PC-3 (cell line): ENCODE data around the gene CLUH. TPM values are rescaled to one million over a fixed set of nuclear protein-coding genes. Genes with fewer than 3 reads are reported as not detected.

Experiments used
- ATAC-seq: fragments of 200-7000 bp; cut with Tn5 transposase; 2 replicates; pipeline ENCODE4 v1.9.1; 2020; ENCODE audit warnings: mild to moderate bottlenecking, moderate library complexity
- BruUV-seq: library from RNA; stranded (reverse); fragments of 400-500 nt; replicated peaks from 2 replicates; lab custom pipeline; 2021; lab: Mats Ljungman, UMichigan
- CTCF ChIA-PET: fragments of 300-600 bp; sonication (Branson Sonifier 250); formaldehyde crosslinking; loops from one replicate; lab custom pipeline; 2022; ENCODE audit warnings: antibody characterized with exemption; lab: Charles Lee
- POLR2A ChIA-PET: fragments of 300-600 bp; sonication (Branson Sonifier 250); formaldehyde crosslinking; loops from one replicate; lab custom pipeline; 2022; ENCODE audit warnings: antibody characterized with exemption; ENCODE audit not compliant: unreplicated experiment; lab: Charles Lee
- DNase-seq: peaks from one replicate; pipeline ENCODE4 v3.0.0-alpha.2; 2015
- H2AFZ ChIP-seq: fragments of 300-600 bp; sonication (generic); 2 replicates; pipeline ENCODE4 v1.6.0; 2016; ENCODE audit warnings: antibody characterized with exemption, low read length
- H3F3A ChIP-seq: fragments of 300-600 bp; sonication (generic); one replicate; pipeline ENCODE4 v1.6.0; 2017; ENCODE audit warnings: antibody characterized with exemption, low read length, control low read depth, mild to moderate bottlenecking; ENCODE audit not compliant: unreplicated experiment
- H3K27ac ChIP-seq: fragments of 300-600 bp; sonication (generic); 2 replicates; pipeline ENCODE4 v1.5.1; 2016; ENCODE audit warnings: mild to moderate bottlenecking, low read length
- H3K27me3 ChIP-seq: fragments of 300-600 bp; sonication (generic); 2 replicates; pipeline ENCODE4 v1.6.1; 2016; ENCODE audit warnings: low read length, mixed read lengths
- H3K36me3 ChIP-seq: fragments of 300-600 bp; sonication (generic); 2 replicates; pipeline ENCODE4 v1.6.1; 2016; ENCODE audit warnings: low read depth, mixed run types, low read length, mixed read lengths
- H3K4me1 ChIP-seq: fragments of 300-600 bp; sonication (generic); 2 replicates; pipeline ENCODE4 v1.5.1; 2016; ENCODE audit warnings: low read length; ENCODE audit not compliant: insufficient read depth
- H3K4me2 ChIP-seq: fragments of 300-600 bp; sonication (generic); 2 replicates; pipeline ENCODE4 v1.6.0; 2016; ENCODE audit warnings: low read length
- H3K4me3 ChIP-seq: fragments of 300-600 bp; sonication (generic); 2 replicates; pipeline ENCODE4 v1.5.1; 2016; ENCODE audit warnings: mild to moderate bottlenecking, low read length, mixed read lengths
- H3K79me2 ChIP-seq: fragments of 300-600 bp; sonication (generic); 2 replicates; pipeline ENCODE4 v1.6.1; 2017; ENCODE audit warnings: low read length, mixed read lengths
- H3K9ac ChIP-seq: fragments of 300-600 bp; sonication (generic); 2 replicates; pipeline ENCODE4 v1.6.0; 2016; ENCODE audit warnings: mild to moderate bottlenecking, low read length
- H3K9me2 ChIP-seq: fragments of 300-600 bp; sonication (generic); replicated peaks from 2 replicates; pipeline ENCODE4 v1.6.1; 2016; ENCODE audit warnings: mixed run types, low read length, mixed read lengths
- H3K9me3 ChIP-seq: fragments of 300-600 bp; sonication (generic); 2 replicates; pipeline ENCODE4 v1.6.1; 2016; ENCODE audit warnings: low read length, mixed read lengths
- H4K20me1 ChIP-seq: fragments of 300-600 bp; sonication (generic); 2 replicates; pipeline ENCODE4 v1.6.1; 2016; ENCODE audit warnings: low read length, mixed read lengths
- CTCF ChIP-seq: fragments of 300-600 bp; sonication (generic); conservative IDR thresholded peaks from 2 replicates; pipeline ENCODE4 v1.5.1; 2017; ENCODE audit warnings: antibody characterized with exemption, low read depth, mild to moderate bottlenecking, low read length
- EZH2 ChIP-seq: fragments of 300-600 bp; sonication (generic); IDR thresholded peaks from one replicate; pipeline ENCODE4 v1.6.1; 2017; ENCODE audit warnings: antibody characterized with exemption, mild to moderate bottlenecking, low read length; ENCODE audit not compliant: unreplicated experiment
- EZH2phosphoT487 ChIP-seq: fragments of 300-600 bp; sonication (generic); IDR thresholded peaks from 2 replicates; pipeline ENCODE4 v1.6.1; 2018; ENCODE audit warnings: mild to moderate bottlenecking, antibody characterized with exemption, low read length, borderline replicate concordance
- intact Hi-C: fragments of 100-400 bp; cut with micrococcal nuclease; formaldehyde crosslinking; loops from 2 replicates; pipeline ENCODE4 v1.9.0; 2023
- total RNA-seq: library from RNA; depleted of rRNA; stranded (reverse); fragments of >200 nt; gene quantifications from 2 replicates; pipeline ENCODE4 v1.2.3, GENCODE V29; 2014

Gene CLUH
- total RNA-seq, 1 experiment from 2014 or later: 108 TPM

GRCh38 chr17:2710071-2710802 lies 1.3 kb downstream of the CLUH start:
- no peak overlapping the region for H2AFZ ChIP-seq
- ATAC-seq: no peak

GRCh38 chr17:2709183-2709661 lies 2.3 kb downstream of the CLUH start:
- peak overlapping the region; percentile 93; the same call in 1 of the 2 replicates for H3K9ac ChIP-seq
- ATAC-seq: peak; percentile 43
- TF ChIP-seq EZH2 (no peak), EZH2phosphoT487 (no peak), CTCF (no peak)
- no peaks in the 10 kb centered on the region for H3F3A ChIP-seq
- peak overlapping the region; percentile 96 for H3K4me2 ChIP-seq
- no peaks in the 10 kb centered on the region for H3K27me3 ChIP-seq
- H3K9me2 ChIP-seq: no peaks in the 10 kb centered on the region
- H3K4me1 ChIP-seq: peaks cover 20% of the 10 kb centered on the region
- peak; percentile 57 for DNase-seq
- H3K36me3 ChIP-seq: no peaks in the 10 kb centered on the region
- peak overlapping the region; percentile 97 for H3K4me3 ChIP-seq
- POLR2A ChIA-PET: no interaction called here
- no peak overlapping the region for H3K27ac ChIP-seq
- H3K9me3 ChIP-seq: no peaks in the 10 kb centered on the region
- H2AFZ ChIP-seq: no peak overlapping the region
- CTCF ChIA-PET: no interaction called here
- intact Hi-C loops: no loop called here
- BruUV-seq: no TSS peak
- peaks cover 78% of the 10 kb centered on the region for H3K79me2 ChIP-seq
- peaks cover 59% of the 10 kb centered on the region for H4K20me1 ChIP-seq

More at GRCh38 chr17:2710071-2710802, 1.3 kb downstream of the CLUH start:
- Histone ChIP-seq H3F3A (no peaks in the 10 kb centered on the region), H3K27me3 (no peaks in the 10 kb centered on the region), H3K36me3 (no peaks in the 10 kb centered on the region), H3K4me3 (peak overlapping the region; percentile 97), H3K9me3 (no peaks in the 10 kb centered on the region), H3K9ac (peak overlapping the region; percentile 93), H3K4me2 (peak overlapping the region; percentile 96), H3K27ac (peak overlapping the region; percentile 56), H4K20me1 (peaks cover 53% of the 10 kb centered on the region), H3K9me2 (no peaks in the 10 kb centered on the region), H3K4me1 (peaks cover 20% of the 10 kb centered on the region), H3K79me2 (peaks cover 68% of the 10 kb centered on the region)
- ChIA-PET POLR2A (no interaction called here), CTCF (no interaction called here)
- TF ChIP-seq EZH2 (no peak), CTCF (no peak), EZH2phosphoT487 (no peak)
- BruUV-seq: TSS peak; percentile 70
- intact Hi-C loops: no loop called here
- peak; percentile 4 for DNase-seq
